GM19324 (cell line): Measurements from ENCODE around the gene TMEM214.
A peak's percentile ranks its signal among the peaks of the same experiment; 100 is the strongest.

Experiments
- ATAC-seq: cut with Tn5 transposase; IDR thresholded peaks from one replicate; pipeline ENCODE4 v1.9.1; 2021; ENCODE audit warnings: mild to moderate bottlenecking, moderate library complexity; ENCODE audit not compliant: unreplicated experiment, low FRiP score

Gene TMEM214

DNA sequence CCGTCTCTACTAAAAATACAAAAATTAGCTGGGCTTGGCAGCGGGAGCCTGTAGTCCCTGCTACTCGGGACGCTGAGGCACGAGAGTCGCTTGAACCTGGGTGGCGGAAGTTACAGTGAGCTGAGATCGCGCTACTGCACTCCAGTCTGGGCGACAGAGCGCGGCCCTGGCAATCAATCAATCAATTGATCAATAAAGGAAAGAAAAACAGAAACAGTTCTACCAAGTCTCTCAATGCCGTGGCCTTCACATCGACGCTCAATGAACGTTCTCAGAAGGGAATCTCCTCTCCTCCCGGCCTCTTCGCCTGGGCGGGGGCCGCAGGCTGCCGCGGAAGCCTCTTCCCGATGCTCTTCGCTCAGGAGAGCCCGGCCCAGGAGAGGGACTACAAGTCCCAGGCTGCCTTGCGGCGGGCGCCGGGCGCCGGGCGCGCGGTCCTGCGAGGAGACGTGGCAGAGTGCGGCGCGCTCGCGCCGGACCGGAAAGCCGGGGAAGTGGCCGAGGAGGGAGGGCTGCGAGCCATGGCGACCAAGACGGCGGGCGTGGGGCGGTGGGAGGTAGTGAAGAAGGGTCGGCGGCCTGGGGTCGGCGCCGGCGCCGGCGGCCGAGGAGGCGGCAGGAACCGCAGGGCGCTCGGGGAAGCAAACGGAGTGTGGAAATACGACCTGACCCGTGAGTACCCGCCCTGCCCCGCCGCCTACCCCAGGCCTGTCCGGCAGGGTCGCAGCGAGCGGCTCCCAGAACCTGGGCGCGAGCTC, at the start of gene TMEM214:
Gene TMEM214 (plus strand): TSS at position 471 of the 758 bp plus-strand sequence. CDS start 51 bp downstream, at position 522.
- ATAC-seq: peak; percentile 80

DNA sequence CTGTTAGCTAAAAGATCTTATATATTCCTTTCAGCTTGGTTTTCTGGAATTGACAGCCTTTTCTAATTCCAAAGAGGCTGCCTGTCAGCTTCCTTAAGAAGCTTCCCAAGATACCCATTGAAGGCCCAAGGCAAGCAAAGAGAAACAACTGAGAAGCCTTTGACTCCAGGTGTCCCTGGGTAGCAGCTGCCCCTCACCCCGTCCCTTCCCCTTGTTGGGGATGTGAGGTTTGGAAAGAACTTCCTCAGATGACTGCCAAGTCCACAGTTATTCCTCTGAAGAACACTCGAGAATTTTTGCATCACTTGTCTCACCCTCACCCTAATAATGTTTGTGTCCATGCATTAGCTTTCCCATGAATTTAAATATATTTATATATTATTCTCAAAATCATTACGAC, 49.0 kb upstream of the TMEM214 start:
- no peak for ATAC-seq

GRCh38 chr2:26985807-26986206, 47.0 kb upstream of the TMEM214 start:
- no peak for ATAC-seq

DNA sequence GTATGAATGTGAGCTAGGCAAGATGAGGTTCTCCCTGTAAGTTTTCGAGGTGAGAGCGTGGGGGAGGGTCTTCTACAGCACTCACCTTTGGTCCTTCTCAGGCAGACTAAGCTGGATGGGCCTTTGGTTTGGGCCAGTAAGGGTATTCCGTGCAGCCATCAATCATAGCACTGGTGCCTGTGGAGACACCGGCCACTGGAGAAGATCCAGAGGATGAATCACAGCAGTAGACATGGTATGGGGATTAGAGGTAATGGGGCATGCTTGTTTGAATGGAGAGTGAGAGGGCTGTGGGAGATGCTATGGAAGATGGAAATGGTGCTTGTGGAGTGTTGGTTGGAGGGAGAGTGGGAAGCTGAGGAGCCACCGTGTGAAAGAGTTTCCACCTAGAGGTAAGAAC, 46.2 kb upstream of the TMEM214 start:
- ATAC-seq: no peak

- no peak for ATAC-seq
Measured at GRCh38 chr2:26988058-26988860, 44.5 kb upstream of the TMEM214 start.

DNA sequence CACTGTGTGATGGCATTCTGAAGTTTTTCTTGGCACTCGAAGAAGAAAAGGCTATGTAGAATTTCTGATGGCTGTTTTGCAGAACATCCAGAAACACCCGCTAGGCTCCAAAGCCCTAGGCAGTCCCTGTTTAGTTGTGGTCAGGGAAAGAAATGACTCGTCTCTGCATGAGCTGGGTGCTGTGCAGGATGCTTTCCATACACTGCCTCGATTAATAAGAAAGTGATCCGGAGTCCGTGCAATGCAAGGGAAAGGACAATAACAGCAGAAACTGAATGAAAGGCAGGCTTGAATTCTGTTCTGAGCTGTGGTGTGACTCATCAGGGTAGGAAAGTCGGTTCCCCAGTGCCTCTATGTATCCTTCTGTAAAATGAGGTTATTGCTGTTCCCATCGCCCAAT, 43.6 kb upstream of the TMEM214 start:
- ATAC-seq: no peak

DNA sequence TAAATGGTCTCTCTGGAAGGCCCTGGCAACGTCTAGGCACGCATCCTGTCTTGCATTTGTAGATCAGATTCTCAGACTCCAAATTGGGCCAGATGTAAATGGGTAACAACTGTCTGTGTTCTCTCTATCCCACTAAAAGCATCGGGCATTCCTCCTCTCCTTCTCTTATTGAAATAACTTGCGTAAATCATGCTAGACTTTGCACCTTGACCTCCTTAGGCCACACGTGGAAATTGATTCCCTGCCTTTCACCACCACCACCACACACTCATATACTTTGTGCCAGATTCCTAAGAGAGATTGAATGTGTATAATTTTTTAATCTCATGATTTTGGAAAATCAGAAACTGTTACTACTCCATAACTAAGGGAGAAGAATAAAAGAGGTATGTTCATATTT, 41.0 kb upstream of the TMEM214 start:
- ATAC-seq: no peak

GRCh38 chr2:26993768-26994167, 39.0 kb upstream of the TMEM214 start:
- no peak for ATAC-seq

- ATAC-seq: no peak
Measured at GRCh38 chr2:26994983-26995382, 37.8 kb upstream of the TMEM214 start.

DNA sequence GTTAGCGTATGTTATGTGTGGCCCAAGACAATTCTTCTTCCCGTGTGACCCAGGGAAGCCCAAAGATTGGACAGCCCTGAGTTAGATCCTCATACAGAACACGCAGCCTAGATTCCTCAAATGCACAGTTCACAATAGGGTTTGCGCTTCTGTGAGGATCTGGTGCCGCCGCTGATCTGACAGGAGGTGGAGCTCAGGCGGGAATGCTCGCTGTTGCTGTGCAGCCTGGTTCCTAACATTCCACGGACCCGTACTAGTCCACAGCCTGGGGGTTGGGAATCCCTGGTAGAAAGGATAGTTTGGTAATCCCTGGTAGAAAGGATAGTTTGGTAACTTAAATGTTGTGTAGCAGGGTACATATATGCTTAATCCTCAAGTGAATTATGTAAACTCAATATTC, 35.4 kb upstream of the TMEM214 start:
- ATAC-seq: no peak

DNA sequence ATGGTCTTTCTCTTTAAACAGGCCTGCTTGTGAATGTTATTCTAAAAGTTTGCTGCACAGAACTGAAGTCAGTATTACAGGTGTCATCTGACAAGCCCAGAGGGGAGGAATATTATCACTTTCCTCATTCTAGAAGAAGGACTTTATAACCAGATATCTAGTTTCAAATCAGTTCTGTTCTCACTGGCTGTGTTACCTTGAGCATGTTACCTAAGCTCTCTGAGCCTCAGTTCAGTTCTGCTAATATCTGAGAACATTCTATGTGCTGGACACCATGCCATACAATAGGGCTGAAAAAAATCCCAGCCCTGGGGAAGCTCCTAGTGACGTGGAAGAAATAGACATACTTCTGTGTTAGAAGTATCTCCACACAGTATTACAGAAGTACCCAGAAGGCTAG, 34.4 kb upstream of the TMEM214 start:
- ATAC-seq: no peak

GRCh38 chr2:27000228-27000627, 32.5 kb upstream of the TMEM214 start:
- ATAC-seq: no peak

DNA sequence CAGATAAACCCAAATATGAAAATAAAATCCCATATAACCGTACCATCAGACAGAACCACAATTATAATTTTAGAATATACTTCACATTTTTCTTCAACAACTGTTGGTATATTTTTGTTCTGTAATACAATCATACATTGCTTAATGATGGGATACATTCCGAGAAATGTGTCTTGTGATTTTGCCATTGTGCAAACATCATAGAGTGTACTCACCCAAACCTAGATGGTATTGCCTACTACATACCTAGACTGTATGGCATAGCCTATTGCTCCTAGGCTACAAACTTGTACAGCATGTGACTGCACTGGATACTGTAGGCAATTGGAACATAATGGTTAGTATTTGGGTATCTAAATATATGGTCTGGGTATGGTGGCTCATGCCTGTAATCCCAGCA, 31.8 kb upstream of the TMEM214 start:
- no peak for ATAC-seq

DNA sequence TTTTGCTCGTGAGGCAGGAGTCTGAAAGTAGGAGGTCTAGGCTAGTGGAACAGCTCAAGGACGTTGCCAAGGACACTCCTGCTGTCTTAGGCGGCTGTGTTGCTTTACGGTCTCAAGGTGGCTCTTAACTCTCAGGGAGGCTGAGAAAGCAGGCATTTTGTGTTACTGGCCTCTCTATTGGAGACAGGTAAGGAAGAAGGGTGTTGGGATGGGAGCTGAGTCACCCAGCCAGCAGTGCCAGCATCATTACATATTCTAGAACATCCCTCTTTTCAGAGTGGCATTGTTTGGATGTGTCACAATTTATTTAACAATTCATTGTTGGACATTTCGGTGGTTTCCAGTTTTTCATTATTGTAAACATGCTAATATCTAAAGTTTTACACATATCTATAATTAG, 30.8 kb upstream of the TMEM214 start:
- ATAC-seq: no peak

GRCh38 chr2:27003007-27003406, 29.8 kb upstream of the TMEM214 start:
- no peak for ATAC-seq

GRCh38 chr2:27003857-27004256, 28.9 kb upstream of the TMEM214 start:
- no peak for ATAC-seq

GRCh38 chr2:27006602-27007415, 26.0 kb upstream of the TMEM214 start:
- ATAC-seq: no peak

DNA sequence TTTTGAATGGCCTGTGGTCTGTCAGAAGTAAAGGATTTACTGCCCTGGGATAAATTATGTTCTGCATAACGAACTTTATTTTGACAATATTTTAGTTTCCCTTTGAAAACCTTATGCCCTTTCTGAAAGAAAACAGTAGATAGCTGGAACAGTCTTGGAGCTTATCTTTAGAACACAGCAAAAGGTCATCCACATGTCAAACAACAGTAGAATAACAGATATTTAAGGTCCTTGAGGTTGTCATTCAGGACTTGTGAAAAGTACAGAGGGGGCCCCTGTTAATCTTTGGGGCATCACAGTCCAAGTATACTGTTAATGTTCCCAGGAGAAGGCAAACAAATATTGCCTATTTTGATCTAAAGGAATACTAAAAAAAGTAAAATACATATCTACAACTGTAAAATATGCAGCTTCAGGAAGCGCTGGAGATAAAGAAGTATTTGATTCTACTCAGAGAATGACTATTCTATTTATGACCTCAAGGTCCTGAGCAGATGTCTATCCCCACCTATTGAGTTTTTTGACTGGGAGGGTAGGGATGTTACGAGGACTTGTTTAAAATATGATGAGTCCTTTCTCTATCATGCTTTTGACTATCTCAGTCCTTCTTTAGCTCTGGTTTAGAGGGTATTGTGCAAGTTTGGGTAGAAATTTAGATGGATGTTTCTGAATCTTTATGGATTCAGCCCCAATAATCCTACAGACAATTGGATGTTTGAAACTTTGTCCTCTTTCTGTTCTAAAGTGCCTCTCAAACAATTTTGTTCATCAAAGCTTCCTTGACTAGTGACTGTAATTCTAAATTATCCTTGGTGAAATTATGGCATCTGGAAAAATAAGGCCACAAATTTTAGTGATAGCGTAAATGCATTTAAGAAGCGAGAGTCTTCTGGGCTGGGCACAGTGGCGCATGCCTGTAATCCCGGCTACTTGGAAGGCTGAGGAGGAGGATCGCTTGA, 25.1 kb upstream of the TMEM214 start:
- ATAC-seq: no peak

GRCh38 chr2:27008678-27009077, 24.1 kb upstream of the TMEM214 start:
- ATAC-seq: no peak

DNA sequence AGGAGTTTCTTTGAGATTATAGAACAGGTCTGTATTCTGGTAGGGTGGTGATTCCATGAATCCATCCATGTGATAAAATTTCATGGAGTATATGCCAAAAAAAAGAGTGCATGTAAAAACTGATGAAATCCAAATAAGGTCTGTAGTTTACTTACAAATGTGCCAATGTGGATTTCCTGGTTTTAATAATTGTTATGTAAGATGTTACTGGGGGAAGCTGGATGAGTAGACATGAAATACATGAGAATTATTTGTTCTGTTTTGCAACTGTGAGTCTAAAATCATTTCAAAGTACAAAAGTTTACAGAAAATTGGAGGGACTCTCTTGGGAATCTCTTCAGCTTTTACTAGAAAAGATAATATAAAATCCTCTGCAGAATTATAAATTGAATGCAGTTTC, 23.7 kb upstream of the TMEM214 start:
- ATAC-seq: no peak
